GM19463 (cell line): Measurements from ENCODE around the gene FOXK2.
"Not testable (repeated sequence)": the region's sequence is repeated elsewhere in the genome, so short reads cannot be mapped to it uniquely, and the experiment has no call there.

Experiments
- ATAC-seq: cut with Tn5 transposase; IDR thresholded peaks from one replicate; pipeline ENCODE4 v1.9.1; 2021; ENCODE audit warnings: mild to moderate bottlenecking, moderate library complexity; ENCODE audit not compliant: unreplicated experiment

Gene FOXK2

DNA sequence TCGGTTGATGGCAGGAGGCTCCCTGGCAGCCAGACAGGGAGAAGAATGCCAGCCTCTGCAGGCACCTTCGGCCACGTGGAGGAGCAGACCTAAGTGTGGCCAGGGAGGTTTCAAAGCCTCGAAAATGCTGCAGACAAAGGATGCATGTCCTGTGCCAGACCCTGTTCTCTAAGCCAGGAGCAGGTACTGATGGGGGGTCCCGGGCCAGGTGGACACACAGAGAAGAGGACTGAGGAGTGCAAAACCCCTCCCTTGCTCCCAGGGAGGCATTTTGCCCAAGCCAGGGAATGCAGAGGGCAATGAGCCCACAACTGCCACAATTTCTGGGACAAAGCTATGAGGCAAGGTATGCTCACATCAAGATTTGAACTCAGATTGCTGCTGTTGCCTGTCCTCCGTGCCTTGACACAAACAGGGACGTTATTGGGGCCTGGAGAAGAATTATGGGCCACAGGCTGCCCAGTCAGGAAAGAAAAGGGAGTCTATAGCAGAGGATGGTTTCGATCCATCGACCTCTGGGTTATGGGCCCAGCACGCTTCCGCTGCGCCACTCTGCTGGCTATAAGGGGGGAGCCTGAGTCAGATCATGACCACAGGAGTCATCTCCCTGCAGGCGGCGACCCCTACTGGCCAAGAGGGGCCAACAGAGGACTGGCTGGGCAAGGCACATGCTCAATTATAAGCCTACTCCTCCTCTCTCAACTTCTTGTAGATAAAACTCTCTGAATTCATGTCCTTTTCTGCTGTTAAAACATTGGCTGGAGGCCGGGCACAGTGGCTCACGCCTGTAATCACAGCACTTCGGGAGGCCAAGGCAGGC lies 25.1 kb upstream of the FOXK2 start:
- peak; percentile 67 for ATAC-seq

DNA sequence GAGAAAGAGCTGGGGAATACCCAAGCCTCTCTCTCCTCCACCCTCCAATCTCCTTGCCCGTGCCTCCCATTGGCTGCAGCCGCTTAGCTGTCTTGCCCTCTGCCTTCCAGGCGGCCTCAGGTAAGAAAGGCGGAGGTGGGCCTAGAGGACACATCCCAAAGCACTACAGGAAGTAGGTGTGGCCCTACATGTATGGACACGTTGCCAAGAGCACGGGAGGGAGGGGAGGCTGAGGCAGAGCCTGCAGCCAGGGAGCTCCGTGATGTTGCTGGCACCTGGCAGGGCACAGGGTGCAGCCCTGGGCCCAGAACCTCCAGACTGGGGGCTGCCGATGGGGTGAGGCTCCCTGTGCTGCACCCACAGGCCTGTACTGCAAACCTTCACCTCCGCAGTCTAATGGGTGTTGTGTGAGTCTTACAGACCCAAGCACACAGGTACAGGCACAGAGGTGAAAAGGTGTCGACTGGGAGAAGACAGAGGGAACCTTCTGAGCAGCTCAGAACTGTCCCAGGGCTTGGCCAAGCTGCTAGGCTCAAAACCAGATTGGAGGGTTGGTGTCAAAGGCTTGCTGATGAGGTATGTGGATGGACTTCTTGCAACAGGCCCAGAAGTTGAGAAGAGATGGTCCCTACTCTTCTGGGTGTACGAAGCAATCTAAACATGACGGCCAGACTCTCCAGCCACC lies 23.5 kb upstream of the FOXK2 start:
- no peak for ATAC-seq

DNA sequence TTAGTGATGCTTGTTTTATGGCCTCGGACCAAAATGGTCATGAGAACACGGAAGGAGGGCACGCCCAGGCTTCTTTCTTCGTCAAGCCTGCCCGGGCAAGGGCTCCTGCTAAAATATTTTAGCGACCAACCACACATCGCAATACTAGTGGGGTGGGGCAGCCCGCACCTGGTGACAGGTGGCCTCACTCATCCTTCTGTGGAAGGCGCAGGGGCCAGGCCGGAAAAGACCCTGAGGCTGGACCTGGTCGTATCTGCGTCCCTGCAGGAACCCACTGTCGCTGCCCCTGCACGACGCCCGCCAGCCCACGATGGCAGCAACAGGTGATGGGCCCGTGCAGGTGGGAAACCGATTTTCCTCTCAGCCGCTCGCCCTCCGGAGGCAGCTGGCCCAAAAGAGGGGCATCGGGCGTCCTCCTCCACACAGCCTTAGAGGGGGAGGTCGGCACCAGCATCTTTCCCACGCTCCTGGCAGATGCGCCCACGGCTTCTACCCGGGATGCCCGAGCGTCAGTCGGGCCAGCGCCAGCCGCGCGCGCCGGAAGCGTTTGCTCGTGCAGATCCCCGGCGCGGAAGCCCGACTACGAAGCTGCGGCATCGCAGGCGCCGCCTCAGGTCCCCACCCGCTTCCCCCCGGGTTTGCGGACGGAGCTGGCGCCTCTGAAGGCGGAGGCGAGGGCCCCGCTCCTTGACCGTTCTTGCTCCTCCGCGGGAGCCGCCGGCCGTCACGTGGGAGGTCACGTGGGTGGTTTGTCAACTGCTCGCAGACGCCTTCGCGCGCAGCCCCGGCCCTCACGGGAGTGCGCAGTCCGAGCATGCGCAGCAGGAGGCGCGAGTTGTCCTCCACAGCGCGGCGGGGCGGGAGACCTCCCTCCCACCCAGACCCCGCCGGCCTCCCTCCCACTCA lies 22.8 kb upstream of the FOXK2 start:
- ATAC-seq: peak; percentile 42

DNA sequence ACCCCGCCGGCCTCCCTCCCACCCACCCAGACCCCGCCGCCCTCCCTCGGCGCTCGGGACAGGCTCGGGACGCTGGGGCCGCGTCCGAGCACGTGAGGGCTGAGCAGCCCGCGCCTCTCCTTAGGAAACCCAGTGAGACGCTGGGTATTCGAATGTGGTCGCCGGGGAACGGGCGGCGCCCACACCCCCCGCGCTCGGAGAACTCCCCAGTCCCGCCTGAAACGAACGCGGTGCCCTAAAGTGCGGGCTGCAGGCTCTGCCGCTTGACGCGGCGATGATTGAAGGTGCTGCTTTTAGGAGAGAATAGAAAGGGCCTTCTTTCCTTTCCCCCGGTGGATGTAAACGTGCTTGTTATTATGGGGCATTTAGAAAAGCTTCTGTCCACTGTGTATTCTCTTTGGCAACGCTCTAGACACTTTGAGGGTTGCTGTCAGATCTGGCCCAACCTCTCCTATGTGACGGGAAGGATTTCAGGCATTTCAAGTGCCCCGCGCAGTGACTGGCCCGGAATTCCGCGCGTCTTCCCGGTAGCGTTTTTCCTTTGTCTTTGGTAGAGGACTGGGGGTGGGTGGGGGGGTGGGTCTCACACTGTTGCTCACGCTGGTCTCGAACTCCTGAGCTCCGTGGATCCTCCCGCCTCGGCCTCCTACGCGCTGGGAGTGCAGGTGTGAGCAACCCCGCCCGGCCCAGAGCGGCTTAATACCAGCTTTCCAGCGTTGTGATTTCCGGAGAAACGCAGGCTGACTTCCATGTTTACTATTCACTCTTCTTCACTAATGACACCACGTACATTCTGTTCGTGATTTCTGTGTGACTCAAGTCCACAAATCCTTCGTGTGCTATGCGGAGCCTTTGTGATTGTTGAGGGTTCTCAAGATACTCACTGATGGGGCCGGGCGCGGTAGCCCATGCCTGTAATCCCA lies 21.8 kb upstream of the FOXK2 start:
- ATAC-seq: peak; percentile 7

DNA sequence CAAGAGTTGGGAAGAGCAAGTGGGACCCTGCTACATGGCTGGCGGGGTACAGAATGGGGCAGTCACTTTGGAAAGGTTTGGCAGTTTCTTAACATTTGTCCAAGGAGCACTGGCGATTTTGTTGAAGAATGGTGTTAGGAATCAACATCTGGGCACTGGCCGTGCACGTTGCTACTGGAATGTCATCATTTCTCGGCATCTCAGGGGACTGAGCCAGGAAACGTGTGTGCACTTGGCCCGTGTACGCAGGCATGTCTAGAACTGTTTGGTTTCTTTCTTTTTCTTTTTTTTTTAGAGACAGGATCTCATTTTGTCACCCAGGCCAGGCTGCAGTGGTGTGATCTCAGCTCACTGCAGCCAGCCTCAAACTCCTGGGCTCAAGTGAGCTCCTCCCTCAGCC lies 17.3 kb upstream of the FOXK2 start:
- ATAC-seq: no peak

DNA sequence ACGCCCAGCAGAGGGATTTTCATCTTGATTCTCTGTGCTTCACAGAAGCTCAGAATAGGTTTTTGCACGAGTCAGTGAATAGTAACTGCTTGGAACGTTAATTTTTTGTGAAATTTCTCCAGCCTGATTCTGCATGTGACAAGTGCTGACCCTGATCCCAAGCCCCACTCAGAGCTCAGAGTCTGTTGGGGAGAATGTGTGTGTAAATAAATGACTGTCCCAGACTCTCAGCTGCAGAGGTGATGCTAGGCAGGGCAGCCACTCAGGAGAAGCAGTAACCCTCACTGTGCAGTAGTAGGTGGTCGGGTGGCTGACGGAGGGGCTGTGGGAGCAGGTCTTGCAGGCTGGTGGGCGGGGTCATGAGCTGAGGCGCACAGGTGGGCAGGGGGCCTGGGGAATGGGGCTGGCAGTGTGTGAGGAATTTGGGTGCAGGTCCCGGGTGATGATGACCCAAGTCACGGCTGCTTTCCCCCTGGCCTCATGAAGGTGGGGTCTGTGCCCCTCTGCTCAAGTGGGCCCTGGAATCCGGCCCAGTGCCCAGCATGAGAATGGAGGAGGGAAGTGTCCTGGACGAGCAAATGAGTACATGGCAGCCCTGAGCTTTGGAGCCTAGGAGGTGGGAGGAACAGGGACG lies 16.3 kb upstream of the FOXK2 start:
- ATAC-seq: no peak

DNA sequence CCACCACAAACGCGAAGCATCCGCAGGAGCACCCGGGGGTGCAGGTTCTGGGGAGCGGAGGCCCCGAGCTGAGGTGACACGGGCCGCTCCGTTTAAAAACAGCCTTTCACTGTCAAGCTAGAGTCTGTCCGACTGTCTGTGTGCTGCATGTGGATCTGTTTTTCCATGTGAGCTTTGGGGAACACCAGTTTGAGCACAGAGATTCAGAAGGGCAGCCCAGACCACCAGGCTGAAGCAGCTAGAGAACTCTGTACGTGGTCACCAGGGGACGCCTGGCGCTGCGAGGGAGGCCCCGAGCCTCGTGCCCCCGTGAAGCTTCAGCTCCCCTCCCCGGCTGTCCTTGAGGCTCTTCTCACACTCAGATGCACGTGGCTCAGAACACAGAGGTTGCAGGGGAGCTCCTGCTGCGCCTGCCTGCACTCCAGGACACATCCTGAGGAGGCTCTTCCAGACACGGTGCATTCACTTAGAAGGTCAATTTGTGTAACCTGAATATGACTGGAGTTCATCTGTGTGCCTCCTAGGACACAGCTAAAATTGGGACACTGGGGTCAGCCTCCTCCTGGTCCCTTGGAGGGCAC lies 15.7 kb upstream of the FOXK2 start:
- ATAC-seq: no peak

DNA sequence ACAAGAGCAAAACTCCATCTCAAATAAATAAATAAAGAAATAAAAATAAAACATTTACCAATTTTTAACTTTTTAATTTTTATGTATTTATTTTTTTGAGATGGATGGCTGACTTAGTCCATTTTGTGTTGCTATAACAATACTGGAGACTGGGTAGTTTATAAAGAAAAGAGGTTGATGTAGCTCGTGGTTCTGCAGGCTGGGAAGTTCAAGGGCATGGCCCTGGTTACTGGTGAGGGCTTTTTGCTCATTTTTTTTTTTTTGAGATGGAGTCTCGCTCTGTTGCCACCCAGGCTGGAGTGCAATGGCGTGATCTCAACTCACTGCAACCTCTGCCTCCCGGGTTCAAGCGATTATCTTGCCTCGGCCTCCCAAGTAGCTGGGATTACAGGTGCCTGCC lies 14.2 kb upstream of the FOXK2 start:
- no peak for ATAC-seq

DNA sequence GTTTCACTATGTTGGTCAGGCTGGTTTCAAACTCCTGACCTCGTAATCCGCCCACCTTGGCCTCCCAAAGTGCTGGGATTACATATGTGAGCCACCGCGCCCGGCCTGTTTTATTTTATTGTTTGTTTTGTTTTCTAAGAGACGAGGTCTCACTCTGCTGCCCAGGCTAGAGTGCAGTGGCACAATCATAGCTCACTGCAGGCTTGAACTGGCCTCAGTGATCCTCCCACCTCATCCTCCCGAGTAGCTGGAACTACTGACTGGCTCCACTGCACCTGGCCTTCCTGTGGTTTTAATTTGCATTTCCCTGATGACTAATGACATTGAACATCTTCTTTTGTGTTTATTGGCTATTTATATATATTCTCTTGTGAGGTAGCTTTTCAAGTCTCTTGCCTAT lies 13.1 kb upstream of the FOXK2 start:
- peak; percentile 92 for ATAC-seq

DNA sequence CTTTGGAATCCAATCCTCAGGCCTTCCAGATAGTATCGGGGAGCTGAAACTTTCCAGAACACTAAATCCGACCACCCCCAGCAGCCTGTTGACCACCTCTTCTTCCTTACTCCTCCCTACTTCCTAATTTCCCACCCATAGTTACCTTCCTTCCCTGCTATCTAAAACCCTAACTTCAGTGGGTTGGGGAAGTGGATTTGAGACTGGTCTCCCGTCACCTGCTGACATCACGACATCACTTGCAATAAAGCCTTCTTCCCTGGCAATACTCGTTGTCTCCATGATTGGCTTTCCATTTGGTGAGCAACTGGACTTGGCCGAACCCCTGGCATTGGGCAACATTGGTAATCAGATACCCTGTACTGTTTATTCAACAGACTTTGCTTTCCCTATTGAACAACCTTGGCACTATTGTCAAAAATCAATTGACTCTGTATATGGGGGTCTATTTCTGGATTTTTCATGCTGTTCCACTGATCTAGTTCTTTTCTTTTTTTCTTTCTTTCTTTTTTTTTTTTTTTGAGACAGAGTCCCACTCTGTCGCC lies 11.8 kb upstream of the FOXK2 start:
- no peak for ATAC-seq

DNA sequence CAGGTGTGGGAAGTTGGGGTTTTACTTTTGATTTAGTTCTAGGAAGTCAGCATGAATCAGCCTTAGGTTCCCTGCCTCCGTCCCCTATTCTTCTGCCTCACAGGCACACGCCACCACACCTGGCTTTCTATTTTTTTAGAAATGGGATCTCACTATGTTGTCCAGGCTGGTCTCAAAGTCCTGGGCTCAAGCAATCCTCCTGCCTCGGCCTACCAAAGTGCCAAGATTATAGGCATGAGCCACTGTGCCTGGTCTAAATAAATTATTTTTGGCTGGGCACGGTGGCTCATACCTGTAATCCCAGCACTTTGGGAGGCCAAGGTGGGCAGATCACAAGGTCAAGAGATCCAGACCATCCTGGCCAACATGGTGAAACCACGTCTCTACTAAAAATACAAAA lies 7.9 kb upstream of the FOXK2 start:
- ATAC-seq: not testable (repeated sequence)

DNA sequence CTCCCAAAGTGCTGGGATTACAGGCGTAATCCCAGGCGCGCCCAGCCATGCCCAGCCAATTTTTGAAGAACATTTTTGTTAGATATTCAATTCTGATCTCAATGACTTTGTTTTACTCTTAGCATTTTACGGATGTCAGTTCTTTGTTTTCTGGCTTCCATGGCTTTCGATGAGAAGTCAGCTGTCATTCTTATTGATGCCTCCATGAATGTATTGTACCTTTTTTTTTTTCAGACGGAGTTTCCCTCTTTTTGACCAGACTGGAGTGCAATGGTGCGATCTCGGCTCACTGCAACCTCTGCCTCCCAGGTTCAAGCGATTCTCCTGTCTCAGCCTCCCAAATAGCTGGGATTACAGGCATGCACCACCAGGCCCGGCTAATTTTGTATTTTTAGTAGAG lies 5.7 kb upstream of the FOXK2 start:
- not testable (repeated sequence) for ATAC-seq

DNA sequence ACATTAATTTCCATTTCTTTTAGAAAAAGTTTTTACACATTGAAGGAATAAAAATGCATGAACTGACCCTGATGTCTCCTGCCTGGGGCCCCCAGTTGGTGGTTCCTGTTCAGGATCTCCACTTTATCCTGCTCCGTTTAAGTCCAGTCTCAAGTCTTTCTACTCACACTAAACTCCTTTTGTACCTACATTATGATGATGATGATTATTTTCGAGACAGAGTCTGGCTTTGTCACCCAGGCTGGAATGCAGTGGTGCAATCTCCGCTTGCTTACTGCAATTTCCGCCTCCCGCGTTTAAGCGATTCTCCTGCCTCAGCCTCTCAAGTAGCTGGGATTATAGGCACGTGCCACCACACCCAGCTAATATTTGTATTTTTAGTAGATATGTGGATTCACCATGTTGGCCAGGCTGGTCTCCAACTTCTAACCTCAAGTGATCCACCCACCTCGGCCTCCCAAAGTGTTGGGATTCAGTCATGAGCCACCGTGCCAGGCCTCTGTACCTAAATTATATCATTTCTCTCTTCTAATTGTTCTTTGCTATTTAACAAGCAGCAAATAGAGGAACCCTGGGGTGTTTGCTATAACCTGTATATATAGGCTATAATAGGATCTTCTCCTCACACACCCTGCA lies 2.2 kb upstream of the FOXK2 start:
- ATAC-seq: no peak

DNA sequence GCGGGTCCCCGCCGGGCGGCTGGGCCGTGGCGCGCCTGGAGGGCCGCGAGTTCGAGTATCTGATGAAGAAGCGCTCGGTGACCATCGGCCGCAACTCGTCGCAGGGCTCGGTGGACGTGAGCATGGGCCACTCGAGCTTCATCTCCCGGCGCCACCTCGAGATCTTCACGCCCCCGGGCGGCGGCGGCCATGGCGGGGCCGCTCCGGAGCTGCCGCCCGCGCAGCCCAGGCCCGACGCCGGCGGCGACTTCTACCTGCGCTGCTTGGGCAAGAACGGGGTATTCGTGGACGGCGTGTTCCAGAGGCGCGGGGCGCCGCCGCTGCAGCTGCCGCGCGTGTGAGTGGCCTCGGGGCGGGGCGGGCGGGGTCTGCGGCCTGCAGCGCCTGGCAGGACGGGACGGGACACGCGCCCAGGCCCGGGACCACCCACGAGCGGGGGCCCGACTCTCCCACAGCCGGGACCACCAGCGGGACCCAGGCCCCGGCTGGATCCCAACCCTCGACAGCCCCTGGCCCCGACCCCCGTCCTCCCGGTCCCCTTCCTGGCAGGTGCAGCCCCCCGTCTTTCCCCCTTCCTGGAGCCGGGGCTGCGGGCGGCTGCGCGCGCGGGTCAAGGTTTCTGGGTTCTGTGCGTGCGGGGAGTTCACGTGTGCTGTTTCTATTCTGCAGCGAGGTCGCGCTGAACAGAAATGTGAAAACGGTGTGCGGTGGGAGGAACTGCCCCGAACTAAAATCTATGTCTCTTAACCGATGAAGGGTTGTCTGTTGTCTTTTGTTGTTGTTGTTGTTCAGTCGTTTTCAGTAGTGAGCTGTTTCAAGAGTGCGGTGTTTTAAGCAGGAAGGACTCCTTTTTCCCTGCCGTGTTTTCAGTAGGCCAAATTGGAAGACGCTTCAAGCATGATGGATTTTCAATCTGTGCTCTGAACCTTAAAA lies 705 bp downstream of the FOXK2 start:
- ATAC-seq: no peak

DNA sequence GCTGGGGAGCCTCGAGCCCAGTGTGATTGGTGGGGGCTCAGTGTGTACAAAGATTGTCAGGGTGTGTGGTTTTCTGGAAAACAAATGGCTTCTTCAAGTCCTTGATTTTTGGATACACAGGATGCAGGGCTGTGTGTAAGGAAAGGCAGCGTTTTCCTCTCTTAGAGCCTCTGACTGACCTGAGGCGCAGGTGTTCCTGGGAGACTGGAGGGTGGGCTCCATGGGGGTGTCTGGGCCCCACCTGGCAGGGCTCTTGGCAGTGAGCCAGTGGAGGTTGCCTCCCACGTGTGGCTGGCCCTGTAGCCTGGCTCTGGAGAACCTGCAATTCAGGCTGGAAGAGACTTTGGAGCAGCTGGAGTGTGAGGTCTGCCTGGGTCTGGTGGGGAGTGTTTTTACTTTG lies 5.0 kb downstream of the FOXK2 start:
- no peak for ATAC-seq

DNA sequence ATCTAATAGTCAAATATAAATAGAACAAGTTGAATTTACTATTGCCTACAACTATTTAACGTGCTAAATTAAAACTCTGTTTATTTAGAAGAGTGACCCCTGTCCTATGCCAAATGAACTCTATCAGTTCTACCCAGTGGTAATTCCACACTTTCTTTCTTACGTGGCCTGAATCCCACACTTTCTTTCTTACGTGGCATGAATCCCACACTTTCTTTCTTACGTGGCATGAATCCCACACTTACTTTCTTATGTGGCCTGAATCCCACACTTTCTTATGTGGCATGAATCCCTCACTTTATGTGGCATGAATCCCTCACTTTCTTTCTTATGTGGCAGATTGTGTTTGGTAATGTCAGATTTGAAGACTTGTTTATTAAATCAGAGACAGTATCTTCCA lies 6.2 kb downstream of the FOXK2 start:
- no peak for ATAC-seq

DNA sequence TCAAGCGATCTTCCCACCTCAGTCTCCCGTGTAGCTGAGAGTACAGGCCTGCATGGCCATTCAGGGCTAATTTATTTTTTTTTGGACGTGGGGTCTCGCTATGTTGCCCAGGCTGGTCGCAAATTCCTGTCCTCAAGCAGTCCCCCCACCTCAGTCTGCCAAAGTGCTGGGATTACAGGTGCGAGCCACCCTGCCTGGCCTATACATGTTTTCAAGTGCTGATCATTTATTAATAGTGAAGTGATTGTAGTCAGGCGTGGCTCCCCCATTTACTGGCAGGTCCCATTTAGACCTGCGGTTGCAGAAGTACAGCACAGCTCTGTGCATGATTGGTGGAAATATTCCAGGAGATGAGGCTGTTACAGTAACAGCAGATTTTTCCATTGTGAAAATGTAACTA lies 8.4 kb downstream of the FOXK2 start:
- no peak for ATAC-seq
